ENCODE results near the gene RNF225.
"Not testable (repeated sequence)": the region's sequence is repeated elsewhere in the genome, so short reads cannot be mapped to it uniquely, and the experiment has no call there.

The RNF225 gene

DNA sequence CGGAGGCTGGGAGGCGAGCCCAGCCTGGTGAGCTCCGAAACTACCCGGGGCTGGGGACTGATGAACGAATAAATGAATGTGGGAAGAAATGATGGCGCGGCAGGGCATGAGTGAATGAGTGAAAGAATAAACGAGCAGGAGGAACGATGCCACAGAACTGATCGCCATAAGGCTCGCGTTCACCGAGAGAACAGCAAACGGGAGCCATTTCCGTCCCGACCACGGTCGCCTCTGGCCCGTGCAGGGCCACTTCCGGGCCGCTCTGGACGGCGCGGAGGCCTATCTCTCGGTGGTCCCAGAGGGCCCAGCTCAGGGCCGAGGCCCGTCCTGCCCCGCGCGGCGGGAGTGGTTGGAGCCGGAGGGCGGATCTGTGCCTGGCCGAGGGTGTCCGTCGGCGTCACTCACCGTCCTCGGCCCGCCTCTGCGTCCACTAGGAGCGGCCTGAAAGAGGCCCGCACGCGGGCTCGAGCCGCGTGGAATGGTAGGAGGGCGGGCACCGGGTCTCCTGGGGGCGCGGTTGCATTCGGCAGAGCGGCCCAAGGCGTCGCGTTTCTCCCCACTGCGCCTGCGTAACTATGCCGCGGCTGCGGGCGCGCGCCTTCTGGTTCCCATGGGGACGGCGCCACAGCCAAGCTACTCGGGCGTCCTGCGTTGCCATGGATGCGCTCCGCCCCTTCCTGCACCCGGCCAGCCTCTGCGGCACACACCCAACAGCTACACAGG is 33.0 kb upstream of the RNF225 start, which contains the start of gene ZNF497:
Gene ZNF497, minus strand, starts transcription at position 480 of the 723 bp plus-strand sequence. CDS start 5,116 bp downstream, outside the sequence.
- DNase-seq (ENCODE audit: low read depth in 2 of 2), result peak; percentile 92 to 96

DNA sequence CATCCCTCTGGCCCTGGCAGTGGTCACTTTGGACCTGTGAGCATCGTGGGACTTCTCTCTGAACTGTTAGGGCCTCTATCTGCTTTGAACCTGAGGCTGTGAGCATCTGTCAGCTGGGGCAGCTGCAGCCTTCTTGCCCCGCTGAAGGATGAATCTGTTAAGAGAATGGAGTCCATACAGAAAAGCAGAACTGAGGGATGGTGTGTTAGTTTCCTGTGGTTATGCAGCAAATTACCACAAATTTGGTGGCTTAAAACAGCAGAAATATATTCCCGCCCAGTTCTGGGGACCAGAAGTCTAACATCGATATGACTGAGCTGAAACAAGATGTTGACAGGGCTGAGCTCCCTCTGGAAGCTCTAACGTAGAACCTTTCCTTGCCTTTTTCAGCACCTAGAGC is 31.3 kb upstream of the RNF225 start:
- DNase-seq (ENCODE audit: low read depth in 2 of 2), result no peak

DNA sequence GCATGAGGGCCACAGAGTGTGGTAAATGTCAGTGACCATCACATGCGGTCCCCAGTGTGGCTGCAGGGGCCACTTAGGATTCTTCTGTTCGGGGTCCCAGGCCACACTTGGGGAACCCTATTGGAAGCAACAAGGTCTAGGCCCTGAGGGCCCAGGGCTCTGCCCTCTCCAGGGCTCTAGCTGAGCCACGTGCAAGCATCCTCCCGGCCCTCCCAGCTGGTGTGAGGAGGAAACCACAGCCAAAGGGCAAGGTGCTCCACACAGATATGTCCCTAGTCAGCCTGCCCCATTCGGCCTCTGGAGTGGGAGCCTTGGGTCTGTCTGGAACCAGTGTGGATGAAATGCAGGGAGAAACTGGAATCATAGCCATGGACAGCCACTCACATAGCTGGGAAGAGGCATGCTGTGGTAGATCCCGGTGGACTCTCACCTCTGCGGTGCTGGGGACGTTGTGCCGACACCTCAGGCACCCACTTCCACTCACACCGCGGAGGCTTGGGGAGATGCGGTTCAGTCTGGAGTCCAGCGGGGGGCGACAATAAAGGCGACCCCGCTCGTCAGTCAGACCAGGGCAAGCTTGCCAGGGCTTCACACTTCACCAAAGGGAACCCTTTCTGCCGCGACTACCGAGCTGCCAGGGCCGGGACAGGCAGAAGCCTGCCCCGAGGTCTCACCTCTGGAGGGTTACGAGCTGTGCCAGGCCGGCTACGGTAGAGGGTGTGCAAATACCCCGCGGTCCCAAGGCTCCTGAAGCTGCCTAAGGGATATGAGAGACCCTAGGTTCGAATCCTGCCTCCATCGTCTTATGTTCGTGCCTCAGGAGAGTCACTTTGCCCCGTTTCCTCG is 28.6 kb upstream of the RNF225 start:
- no peak for DNase-seq (ENCODE audit: low read depth in 2 of 2)

DNA sequence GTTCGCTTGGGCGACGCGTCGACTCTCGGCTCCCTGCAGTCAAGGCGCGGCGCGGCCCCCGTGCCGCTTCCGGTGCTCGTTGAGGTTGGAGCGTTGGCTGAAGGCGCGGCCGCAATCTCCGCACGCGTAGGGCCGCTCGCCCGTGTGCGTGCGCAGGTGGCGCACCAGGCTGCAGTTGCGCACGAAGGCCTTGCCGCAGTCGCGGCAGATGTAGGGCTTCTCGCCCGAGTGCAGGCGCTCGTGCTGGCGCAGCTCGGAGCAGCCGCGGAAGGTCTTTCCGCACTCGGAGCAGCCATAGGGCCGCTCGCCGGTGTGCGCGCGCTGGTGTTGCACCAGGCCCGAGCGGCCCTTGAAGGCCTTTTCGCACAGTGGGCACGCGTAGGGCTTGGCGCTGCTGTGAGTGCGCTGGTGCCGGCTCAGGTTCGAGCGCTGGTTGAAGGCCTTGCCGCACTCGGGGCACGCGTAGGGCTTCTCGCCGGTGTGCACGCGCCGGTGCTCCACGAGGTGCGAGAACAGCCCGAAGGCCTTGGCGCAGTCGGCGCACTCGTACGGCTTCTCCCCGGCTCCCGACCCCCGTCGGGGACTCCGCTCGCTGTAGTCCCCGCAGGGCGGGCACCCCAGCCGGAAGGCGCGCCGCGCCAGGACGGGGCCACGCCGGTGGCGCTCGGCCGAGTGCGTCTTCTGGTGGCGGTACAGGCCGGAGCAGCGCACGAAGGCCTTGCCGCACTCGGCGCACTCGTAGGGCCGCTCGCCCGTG is 27.6 kb upstream of the RNF225 start:
- no peak for DNase-seq (ENCODE audit: low read depth in 2 of 2)

DNA sequence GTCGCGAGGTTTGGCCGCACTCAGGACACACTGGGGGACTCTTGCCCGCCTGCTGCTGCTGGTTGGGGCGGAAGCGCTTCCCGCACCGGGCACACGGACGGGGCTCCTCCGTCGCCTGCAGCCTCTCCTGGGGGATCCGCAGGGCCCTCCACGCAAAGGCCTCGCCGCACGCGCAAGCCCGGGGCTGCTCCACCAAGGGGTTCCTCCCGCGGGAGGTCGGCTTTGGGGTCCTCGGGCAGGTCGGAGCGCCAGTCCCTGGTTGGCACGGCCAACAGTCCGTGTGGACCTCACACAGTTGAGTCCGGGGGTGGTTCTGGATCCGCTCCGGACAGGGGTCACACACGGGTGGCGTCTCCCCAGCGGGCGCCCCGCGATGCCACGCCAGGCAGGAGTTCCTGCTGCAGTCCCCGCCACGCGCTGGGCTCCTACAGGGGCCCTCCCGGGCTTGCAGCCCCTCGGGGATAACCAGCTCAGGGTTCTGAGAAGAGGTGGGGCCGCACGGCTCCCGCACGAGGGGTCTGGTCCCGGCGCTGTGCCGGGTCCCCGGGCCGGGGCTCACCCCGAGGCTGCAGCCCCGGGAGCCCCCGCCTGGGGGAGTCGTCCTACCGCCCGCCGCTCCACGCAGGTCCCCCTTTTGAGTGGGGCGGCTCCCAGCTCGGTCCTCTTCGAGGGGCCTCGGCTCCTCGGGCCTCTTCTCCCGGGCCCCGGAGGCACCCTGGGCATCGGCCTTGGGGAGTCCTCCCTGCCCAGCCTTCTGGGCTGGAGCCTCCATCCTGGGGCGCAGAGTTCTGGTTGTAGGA is 26.7 kb upstream of the RNF225 start:
- no peak for DNase-seq (ENCODE audit: low read depth in 2 of 2)

DNA sequence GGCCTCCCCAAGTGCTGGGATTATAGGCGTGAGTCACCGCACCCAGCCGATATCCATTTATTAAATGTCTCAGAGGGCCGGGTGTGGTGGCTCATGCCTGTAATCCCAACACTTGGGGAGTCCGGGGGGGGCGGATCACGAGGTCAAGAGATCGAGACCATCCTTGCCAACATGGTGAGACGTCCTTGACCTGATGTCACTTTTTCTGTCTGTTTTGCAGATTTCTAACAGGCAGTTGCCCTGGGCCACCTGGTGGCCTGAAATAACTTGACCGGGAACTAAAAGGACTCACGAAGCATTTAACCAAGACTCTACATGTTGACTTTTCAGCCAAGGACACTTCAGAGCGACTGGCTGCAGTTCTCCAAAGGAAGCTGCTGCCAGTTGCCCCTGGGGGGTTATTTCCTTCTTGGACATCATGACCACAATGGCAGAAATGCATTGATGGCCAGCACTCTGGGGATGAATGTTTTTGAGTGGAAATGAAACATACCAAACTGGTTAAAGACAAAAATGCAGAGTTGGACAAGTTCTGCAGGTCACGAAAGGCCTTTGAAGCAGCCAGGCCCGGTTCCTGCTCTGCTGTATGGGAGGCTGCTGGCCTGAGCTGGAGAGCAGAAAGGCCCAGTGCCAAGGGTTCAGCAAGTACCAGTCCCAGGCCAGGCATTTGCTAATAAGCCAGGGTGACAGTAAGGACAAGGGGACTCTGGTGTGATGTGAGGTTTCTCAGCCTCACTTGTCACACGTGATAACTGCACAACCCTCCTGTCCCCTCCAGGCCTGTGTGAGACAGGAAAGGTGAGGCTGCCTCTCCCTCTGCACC is 22.9 kb upstream of the RNF225 start:
- no peak for DNase-seq (ENCODE audit: low read depth in 2 of 2)

DNA sequence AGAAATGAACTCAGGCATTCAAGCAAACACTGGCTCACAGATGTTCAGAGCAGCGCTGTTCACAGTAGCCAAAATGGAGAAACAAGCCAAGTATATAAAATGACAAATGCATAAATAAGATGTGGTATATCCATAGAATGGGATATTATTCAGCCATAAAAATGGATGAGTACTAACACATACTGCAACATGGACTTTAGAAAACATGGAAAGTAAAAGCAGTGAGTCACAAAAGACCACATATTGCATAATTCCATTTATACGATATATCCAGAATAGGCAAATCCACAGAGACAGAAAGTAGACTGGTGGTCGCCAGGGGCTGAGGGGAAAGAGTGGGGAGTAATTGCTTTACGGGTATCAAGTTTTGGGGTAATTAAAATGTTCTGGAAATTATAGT is 21.3 kb upstream of the RNF225 start:
- DNase-seq (ENCODE audit: low read depth in 2 of 2), result no peak

DNA sequence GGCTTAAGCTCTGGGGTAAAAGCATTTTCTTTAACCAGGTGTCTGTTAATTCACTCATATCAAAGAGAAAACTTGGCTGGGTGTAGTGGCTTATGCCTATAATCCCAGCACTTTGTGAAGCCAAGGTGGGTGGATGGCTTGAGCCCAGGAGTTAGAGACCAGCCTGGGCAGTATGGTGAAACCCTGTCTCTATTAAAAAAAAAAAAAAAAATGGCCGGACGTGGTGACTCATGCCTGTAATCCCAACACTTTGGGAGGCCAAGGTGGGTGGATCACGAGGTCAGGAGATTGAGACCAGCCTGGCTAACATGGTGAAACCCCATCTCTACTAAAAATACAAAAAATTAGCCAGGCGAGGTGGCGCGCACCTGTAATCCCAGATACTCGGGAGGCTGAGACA is 18.7 kb upstream of the RNF225 start:
- DNase-seq (ENCODE audit: low read depth in 2 of 2), result not testable (repeated sequence)

DNA sequence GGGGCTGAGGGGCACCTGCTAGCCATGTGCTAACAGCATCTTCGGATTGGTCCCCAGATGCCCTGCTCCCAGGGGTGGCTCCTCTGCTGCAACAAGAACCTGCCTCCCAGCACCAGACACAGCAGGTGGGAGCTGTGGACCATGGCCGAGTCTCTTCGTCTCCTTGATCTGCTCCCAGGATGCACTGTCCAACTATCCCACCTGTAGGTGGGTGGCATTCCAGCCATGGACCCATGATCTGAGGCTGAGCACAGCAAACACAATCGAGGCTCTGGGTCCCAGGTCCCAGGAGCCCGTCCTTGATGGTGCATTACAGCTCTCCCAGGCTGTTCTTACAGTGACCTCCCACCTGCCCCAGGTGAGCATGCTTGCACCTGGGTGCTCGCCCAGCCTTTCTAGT is 16.2 kb upstream of the RNF225 start:
- DNase-seq (ENCODE audit: low read depth in 2 of 2), result no peak

DNA sequence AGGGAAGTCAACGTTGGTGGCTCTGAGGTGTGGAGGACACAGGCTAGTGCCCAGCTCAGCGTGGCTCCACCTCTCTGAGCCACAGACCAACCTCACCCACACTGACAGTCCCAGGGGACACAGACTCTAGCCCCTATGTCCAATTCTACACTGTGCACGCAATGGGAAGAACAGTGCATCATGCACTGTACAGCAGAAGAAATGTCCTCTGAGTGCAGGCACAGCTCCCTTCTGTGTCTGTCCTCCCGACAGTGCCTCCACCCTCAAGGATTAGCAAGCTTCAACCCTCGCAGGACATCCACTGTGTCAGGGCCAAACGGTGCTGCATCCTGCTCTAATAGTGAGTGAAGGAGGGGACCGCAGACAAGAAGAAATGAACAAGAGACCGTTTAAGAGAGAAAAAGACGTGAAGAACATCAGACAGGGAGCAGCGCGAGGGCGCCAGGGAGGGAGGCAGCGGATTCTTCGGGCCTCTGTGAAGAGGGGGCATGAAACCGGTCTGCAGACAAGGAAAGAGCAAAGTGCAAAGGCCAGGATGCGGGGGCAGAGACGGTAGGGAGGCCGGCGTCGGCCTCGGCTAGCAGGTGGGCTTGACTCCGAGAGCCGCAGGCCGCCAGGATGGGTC is 15.3 kb upstream of the RNF225 start:
- no peak for DNase-seq (ENCODE audit: low read depth in 2 of 2)

DNA sequence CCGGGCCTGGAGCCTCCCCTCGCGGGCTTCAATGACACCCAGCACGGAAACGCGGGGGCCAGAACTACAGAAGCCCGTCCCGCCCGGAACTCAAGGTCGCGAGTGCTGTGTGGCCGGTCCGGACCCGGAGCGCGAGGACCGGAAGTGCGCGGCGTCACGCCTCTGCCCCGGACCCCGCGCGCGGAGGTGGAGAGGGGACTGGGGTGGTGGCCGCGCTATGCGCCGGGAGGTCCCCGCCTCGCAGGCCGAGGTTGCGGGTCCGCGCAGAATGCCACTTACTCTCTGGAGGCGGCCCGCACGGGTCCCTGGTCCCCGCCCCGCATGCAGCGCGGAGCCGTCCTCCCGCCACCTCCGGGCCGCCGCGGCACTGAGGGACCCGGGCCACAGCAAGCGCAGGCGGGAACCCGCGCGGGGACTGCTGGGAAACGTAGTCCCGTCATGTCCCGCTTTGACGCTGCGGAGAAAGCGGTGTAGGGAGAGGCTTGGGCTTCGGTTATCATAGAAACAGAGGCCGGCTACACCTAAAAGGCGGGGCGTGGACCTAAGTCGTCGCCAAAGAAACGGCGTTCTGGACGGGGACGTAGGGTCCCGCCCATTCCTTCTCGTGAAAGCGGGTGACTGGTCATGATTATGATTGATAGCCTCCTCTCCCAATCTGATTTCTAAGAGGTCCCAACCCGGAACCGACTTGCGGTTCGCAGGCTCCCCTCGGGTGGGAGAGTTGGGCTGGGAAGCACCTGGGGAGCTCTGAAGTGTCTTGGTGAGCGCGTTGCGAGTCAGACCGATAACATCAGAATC is 14.6 kb upstream of the RNF225 start, which contains the start of gene ZNF837:
Gene ZNF837, minus strand, starts transcription at position 369 of the 798 bp plus-strand sequence. CDS start 11,698 bp downstream, outside the sequence.
- peak; percentile 94 to 95 for DNase-seq (ENCODE audit: low read depth in 2 of 2)

DNA sequence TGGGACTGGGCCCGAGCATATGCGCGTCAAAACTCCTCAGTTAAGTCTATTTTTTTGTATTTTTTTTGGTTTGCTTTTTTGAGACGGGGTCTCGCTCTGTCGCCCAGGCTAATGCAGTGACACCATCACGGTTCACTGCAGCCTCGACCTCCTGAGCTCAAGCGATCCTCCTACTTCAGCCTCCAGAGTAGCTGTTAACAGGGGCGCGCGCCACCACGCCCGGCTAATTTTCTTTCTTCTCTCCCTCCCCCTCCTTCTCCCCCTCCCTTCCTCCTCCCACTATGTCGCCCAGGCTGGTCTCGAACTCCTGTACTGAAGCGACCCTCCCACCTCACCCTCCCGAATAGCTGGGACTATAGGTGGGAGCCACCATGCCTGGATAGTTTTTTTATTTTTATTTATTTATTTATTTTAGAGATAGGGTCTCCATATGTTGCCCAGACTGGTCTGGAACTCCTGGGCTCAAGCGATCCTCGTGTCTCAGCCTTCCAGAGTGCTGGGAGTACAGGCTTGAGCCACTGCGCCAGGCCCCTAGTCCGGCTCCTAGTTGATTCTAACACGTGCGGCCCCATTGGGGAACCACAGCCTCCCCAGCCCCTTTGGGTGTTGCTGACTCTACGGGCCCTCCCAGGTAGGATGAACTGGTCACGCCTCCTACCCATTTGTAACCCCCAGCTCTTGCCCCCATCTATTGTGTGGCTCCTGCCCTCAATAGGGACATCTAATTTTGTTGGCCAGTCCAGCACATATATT is 13.8 kb upstream of the RNF225 start:
- DNase-seq (ENCODE audit: low read depth in 2 of 2), result no peak

DNA sequence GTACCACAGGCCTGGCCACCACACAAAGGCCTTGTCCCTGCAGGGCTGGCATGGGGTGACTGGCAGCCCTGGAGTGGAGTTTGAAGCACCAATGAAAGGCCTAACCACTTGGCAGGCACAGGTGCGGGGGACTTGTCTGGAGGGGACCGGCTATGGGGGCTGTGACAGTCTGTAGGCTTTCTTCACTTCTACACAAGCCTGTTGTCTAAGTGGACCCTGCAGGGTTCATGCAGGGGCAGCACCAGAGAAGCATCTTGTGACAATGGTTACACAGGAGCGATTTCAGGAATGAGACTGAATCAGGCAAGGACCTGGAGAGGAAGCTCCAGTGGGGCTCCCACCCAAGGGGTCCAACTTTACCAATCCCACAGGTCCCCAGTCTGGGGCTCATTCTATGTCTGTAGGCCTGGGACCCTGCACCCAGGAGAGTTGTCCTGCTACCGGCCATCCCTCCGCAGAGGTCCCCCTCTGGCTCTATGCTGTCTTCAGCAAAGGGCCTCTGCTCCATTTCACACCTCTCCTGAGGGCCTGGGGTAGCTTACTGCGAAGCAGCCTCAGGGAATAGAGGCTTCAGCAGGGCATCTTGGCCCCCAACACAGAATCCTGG is 12.4 kb upstream of the RNF225 start:
- no peak for DNase-seq (ENCODE audit: low read depth in 2 of 2)

DNA sequence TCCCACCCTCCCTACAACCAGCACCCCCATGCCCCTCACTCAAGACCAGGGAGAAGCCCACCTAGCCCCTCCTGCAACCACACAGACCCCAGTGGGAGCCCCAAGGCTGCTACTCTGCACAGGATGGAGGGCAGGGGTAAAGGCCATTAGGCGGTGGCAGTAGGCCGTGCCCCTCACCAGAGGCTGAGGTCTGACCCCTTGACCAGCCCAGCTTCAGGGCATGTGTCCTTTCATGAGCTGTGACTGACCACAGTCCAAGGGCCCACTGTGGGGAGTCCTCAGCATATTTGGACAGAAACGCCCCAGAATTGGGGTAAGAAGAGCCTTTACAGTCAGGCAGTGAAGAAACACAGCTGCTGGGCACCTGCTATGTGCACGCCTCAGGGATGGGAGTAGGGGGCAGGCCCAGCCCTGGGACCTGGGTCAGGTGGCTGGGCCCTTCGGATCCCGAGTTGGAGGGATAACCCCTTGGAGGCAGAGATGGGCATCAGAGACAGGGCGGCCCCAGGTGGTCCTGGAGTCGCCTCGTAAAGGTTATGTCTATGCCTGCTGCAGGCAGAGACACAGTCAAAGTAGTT is 10.1 kb upstream of the RNF225 start:
- DNase-seq (ENCODE audit: low read depth in 2 of 2), result no peak

DNA sequence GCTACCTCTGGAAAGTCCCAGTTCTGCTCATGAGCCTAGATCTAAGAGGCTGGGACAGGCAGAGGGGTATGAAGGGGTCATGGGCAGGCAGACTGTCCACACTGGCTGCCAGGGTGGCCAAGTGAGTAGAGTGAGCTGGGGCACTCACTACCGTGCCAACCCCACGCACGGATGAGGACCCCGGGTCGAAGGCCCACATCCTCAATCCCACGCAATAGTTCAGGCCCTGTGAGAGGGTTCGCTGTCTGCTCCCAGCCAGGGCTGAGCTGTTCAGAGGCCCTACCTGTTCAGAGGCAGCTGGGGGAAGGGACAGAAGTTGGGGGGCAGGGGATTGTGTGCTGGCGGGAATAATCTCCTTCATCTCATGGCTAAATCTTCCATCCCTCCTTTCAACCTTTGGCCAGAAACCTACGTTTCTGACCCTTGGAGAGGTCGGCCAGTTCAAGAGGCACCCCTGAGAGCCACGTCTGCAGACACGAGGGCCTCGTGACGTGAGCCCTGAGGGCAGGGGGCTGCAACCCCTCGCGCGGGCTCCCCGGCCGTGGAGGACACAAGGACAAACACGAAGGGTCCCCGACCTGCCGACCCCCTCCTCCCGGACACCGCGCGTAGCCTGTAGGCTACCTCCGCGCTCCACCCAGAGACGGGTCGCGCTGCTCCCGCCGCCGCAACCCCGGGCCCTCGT is 9.4 kb upstream of the RNF225 start:
- peak in 1 of 2 experiments; percentile 25 for DNase-seq (ENCODE audit: low read depth in 2 of 2)

DNA sequence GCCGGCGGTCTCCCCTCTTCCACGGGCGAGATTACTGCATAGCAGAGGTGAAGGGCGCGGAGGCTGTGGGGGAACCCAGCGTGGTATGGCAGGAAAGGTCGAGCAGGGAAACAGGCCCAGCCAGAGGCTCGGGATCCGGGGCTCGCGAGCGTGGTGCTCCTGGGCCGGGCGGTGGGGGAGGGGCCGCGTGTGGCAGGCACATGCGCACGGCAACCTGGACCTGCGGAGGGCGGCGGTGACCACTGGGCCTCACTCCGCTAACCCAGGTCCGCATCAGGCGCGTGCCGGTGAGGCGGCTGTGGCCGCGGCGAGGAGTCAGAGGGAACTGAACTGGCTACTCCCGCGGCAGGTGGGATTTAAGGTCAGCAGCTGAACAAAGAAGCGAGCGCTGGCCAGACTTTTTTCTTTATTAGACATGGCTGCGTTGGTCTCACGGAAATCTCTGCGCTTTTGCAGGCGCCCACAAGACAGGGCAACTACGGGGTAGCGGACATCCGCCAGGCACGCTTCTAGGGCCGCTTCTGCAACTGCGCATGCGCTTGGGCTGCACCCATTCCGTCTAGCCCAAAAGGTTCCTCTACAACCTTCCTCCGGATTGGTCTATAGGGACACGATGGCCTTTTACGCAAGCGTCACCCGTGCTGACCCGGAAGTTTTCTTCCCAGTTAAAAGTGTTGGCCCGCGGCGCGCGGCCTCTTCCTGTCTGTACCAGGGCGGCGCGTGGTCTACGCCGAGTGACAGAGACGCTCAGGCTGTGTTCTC is 8.7 kb upstream of the RNF225 start, which contains the start of gene RPS5:
Gene RPS5, plus strand, starts transcription at position 694 of the 762 bp plus-strand sequence. CDS start 869 bp downstream, outside the sequence.
- peak; percentile 89 to 90 for DNase-seq (ENCODE audit: low read depth in 2 of 2)
